GM18511 (cell line): Measurements from ENCODE around the gene FLG.
"Not testable (repeated sequence)": the region's sequence is repeated elsewhere in the genome, so short reads cannot be mapped to it uniquely, and the experiment has no call there.

Source experiments
- ATAC-seq: cut with Tn5 transposase; IDR thresholded peaks from one replicate; pipeline ENCODE4 v1.9.1; 2021; ENCODE audit warnings: mild to moderate bottlenecking, moderate library complexity; ENCODE audit not compliant: unreplicated experiment

The FLG gene

GRCh38 chr1:152303139-152303872, 21.7 kb downstream of the FLG start:
- not testable (repeated sequence) for ATAC-seq

DNA sequence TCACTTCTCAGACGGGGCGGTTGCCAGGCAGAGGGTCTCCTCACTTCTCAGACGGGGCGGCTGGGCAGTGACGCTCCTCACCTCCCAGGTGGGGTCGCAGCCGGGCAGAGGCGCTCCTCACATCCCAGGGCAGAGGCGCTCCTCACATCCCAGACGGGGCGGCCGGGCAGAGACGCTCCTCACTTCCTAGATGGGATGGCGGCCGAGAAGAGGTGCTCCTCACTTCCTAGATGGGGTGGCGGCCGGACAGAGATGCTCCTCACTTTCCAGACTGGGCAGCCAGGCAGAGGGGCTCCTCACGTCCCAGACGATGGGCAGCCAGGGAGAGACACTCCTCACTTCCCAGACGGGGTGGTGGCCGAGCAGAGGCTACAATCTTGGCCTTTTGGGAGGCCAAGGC, 68.6 kb downstream of the FLG start:
- ATAC-seq, result not testable (repeated sequence)
